HUES6 (cell line): ENCODE results near the gene PINK1.

ENCODE experiments used
- H3K27ac ChIP-seq: 2 replicates; pipeline ENCODE4 v1.7.0; 2013; ENCODE audit warnings: low read depth, mild to moderate bottlenecking, low read length, inconsistent platforms
- H3K27me3 ChIP-seq: 2 replicates; pipeline ENCODE4 v1.6.1; 2013; ENCODE audit warnings: low read length; ENCODE audit not compliant: control insufficient read depth, insufficient read depth
- H3K36me3 ChIP-seq: 2 replicates; pipeline ENCODE4 v1.6.1; 2013; ENCODE audit warnings: low read length; ENCODE audit not compliant: control insufficient read depth, insufficient read depth
- H3K4me1 ChIP-seq: 2 replicates; pipeline ENCODE4 v1.6.1; 2013; ENCODE audit warnings: low read length; ENCODE audit not compliant: control insufficient read depth, insufficient read depth
- H3K4me3 ChIP-seq: 2 replicates; pipeline ENCODE4 v1.5.1; 2013; ENCODE audit warnings: low read depth, low read length
- H3K9ac ChIP-seq: one replicate; pipeline ENCODE4 v1.6.1; 2013; ENCODE audit warnings: mild to moderate bottlenecking, low read length
- H3K9me3 ChIP-seq: 2 replicates; pipeline ENCODE4 v1.6.1; 2013; ENCODE audit warnings: low read depth, low read length; ENCODE audit not compliant: control insufficient read depth, insufficient read depth

PINK1 gene

DNA sequence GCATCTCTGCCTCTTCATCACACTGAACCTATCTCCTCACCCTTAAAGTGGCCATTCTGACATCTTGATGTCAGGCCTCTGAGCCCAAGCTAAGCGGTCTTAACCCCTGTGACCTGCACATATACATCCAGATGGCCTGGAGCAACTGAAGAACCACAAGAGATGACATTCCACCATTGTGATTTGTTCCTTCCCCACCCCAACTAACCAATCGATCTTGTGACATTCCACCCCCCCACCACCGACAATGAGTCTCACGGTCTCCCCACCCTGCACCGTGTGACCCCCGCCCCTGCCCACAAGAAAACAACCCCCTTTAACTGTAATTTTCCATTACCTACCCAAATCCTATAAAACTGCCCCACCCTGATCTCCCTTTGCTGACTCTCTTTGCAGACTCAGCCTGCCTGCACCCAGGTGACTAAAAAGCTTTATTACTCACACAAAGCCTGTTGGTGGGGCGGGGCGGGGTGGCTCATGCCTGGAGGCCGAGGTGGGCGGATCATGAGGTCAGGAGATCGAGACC lies 21.0 kb upstream of the PINK1 start:
- Histone ChIP-seq H3K27me3 (no peaks in the 10 kb centered on the region), H3K4me3 (no peak overlapping the region), H3K9me3 (no peaks in the 10 kb centered on the region), H3K4me1 (peaks cover 15% of the 10 kb centered on the region), H3K9ac (no peak overlapping the region), H3K27ac (no peak overlapping the region), H3K36me3 (no peaks in the 10 kb centered on the region)

DNA sequence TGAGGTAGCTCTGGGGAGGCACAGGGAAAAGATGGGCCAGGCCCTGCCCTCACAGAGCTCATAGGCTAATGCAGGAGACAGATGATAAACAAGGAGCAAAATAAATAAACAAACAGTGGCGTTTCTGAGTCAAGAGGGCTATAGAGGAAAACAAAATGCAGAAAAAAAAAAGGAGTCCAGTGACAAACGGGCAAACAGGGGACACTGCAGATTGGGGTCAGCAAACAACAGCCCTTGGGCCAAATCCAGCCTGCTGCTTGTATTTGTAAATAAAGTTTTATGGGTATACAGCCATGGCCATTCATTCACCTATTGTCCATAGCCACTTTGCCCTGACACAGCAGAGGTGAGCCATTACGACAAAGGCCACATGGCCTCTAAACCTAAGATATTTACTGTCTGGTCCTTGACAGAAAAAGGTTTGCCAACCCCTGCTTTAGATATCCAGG lies 19.1 kb upstream of the PINK1 start:
- Histone ChIP-seq H3K27me3 (no peaks in the 10 kb centered on the region), H3K4me3 (no peak overlapping the region), H3K9ac (peak overlapping the region; percentile 63), H3K36me3 (no peaks in the 10 kb centered on the region), H3K27ac (peak overlapping the region; percentile 44; the same call in 1 of the 2 replicates), H3K4me1 (peaks cover 15% of the 10 kb centered on the region), H3K9me3 (no peaks in the 10 kb centered on the region)

DNA sequence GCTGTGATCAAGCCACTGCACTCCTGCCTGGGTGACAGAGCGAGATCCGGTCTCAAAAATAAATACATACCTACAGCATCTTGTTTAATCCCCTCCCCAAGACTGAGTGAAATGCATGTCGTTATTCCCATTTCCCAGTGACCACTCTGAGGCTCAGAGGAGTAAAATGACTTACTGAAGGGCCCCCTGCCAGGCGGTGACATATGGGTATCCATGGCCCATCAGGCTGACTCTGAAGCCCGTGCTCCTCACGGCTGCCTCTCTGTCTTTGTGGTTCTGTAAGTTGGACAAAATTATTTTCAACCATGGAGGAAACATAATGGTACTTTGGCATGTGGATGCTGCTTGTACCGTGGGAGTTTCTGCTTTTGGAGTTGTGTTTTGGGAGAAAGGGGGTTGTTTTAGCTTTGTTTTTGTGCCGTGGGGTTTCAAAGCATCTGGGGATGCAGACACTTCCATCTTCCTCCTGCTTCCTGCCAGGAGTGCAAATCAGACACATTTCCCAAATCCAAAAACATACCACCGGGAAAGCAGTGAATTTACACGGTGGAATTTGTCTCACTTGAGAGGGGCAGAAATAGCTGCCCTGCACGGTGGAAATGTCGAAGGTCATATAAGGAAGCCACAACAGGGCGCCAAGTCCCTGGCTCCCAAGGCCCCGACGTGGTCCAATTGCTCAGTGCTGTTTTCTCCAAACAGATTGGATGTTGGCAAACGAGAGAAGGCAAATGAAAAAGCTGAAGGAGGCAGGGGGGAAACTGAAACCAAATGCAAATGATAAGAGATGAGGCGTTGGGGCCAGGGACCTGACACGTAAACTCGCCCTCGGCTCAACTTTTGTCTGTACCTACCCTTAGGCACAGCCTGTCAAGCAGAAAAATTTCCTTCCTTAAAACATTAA lies 17.1 kb upstream of the PINK1 start:
- no peak overlapping the region for H3K9ac ChIP-seq
- no peak overlapping the region for H3K4me3 ChIP-seq
- no peaks in the 10 kb centered on the region for H3K27me3 ChIP-seq
- peaks cover 13% of the 10 kb centered on the region for H3K4me1 ChIP-seq
- no peaks in the 10 kb centered on the region for H3K36me3 ChIP-seq
- H3K9me3 ChIP-seq = no peaks in the 10 kb centered on the region
- no peak overlapping the region for H3K27ac ChIP-seq

DNA sequence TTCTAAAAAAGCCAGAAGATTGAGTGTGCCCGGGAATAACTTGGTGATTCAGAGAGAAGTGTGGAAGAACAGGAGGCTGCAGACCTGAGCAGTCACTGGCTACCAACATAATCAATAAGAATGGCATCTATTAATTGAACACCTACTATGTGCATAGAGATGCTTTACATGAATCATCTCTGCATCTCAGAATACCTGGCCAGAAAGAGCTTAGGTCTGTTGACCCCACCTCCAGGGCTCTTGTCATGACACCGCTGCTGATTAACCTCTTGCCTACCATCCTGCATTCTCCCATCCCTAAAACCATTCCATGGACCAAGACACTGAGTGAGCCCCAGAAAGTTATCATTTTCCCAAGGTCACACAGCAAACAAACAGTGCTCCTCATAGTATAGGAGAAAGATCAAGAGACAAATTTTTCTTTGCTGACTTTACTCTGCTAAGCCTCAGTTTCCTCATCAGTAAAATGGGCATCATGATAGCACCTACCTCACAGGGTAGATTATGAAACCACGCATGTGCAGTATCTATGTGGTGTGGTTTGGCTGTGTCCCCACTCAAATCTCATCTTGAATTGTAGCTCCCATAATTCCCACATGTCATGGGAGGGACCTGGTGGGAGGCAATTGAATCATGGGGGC lies 16.3 kb upstream of the PINK1 start:
- Histone ChIP-seq H3K9ac (no peak overlapping the region), H3K27me3 (no peaks in the 10 kb centered on the region), H3K9me3 (no peaks in the 10 kb centered on the region), H3K36me3 (no peaks in the 10 kb centered on the region), H3K27ac (no peak overlapping the region), H3K4me1 (peaks cover 13% of the 10 kb centered on the region), H3K4me3 (no peak overlapping the region)

DNA sequence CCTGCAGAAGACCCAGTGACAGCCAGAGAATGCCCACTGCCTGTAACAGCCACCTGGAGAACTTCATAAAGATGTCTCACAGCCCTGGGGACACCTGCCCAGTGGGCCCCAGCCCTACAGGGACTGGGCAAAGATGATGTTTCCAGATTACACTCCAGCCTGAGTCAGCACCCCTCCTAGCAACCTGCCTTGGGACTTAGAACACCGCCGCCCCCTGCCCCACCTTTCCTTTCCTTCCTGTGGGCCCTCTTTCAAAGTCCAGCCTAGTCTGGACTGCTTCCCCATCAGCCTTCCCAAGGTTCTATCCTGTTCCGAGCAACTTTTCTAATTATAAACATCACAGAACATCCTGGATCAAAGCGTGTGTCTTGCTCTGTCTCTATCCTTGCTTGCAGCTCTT lies 14.7 kb upstream of the PINK1 start:
- Histone ChIP-seq H3K36me3 (no peaks in the 10 kb centered on the region), H3K27ac (no peak overlapping the region), H3K9me3 (no peaks in the 10 kb centered on the region), H3K4me3 (no peak overlapping the region), H3K27me3 (no peaks in the 10 kb centered on the region), H3K4me1 (peaks cover 11% of the 10 kb centered on the region), H3K9ac (no peak overlapping the region)

DNA sequence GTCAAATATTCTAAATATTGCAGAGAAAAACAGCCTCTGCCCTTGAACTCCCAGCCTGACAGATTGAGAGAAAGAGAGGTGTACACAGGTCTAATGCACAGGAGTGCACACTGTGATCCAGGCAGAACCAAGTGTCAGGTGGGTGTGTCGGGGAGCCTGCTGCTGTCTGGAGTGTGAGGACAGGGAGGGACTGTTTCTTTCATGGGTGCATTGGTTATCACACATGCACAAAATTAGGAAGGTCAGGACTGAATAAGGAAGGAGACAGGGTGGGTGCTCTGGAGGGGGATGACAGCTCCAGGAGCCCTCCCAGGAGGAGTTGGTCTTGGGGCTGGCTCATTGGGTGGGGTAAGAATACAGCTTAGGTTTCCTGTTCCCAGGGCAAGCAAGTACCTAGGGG lies 13.3 kb upstream of the PINK1 start:
- no peaks in the 10 kb centered on the region for H3K36me3 ChIP-seq
- no peaks in the 10 kb centered on the region for H3K9me3 ChIP-seq
- no peak overlapping the region for H3K9ac ChIP-seq
- H3K4me3 ChIP-seq = no peak overlapping the region
- H3K27me3 ChIP-seq = no peaks in the 10 kb centered on the region
- H3K4me1 ChIP-seq = peaks cover 6% of the 10 kb centered on the region
- no peak overlapping the region for H3K27ac ChIP-seq

DNA sequence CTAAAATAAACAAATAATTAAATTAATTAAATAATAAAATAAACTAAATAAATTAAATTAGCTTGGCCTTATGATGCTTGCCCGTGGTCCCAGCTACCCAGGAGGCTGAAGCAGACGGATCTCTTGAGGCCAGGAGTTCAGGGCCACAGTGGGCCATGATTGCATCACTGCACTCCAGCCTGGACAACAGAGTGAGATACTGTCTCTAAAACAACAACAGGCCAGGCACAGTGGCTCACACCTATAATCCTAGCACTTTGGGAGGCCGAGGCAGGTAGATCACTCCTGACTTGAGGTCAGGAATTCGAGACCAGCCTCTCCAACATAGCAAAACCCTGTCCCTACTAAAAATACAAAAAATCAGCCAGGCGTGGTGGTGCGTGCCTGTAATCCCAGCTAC lies 12.2 kb upstream of the PINK1 start:
- Histone ChIP-seq H3K9ac (no peak overlapping the region), H3K4me3 (no peak overlapping the region), H3K27me3 (no peaks in the 10 kb centered on the region), H3K9me3 (no peaks in the 10 kb centered on the region), H3K4me1 (peaks cover 11% of the 10 kb centered on the region), H3K36me3 (no peaks in the 10 kb centered on the region), H3K27ac (no peak overlapping the region)

DNA sequence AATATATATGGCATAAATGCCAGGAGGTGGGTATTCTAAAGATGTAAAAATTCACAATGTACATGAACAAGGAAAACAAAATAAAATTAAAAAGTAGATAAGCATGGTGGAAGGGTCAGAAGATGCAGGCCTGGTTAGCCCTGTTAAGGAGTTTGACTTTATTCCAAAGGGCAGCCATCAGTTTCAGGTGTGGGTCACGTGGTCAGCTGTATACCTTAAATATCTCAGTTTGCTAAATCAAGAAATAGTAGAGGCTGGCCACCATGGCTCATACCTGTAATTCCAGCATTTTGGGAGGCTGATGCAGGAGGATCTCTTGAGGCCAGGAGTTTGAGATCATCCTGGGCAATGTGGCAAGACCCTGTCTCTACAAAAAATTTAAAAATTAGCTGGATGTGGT lies 8.5 kb upstream of the PINK1 start:
- Histone ChIP-seq H3K9me3 (peaks cover 19% of the 10 kb centered on the region), H3K9ac (peak overlapping the region; percentile 78), H3K27ac (peak overlapping the region; percentile 87), H3K36me3 (no peaks in the 10 kb centered on the region; the same call in 1 of the 2 replicates), H3K4me1 (peaks cover 11% of the 10 kb centered on the region), H3K4me3 (0 out of 2 replicates have a peak overlapping the region, but pooled peaks have one; percentile 42), H3K27me3 (no peaks in the 10 kb centered on the region)

DNA sequence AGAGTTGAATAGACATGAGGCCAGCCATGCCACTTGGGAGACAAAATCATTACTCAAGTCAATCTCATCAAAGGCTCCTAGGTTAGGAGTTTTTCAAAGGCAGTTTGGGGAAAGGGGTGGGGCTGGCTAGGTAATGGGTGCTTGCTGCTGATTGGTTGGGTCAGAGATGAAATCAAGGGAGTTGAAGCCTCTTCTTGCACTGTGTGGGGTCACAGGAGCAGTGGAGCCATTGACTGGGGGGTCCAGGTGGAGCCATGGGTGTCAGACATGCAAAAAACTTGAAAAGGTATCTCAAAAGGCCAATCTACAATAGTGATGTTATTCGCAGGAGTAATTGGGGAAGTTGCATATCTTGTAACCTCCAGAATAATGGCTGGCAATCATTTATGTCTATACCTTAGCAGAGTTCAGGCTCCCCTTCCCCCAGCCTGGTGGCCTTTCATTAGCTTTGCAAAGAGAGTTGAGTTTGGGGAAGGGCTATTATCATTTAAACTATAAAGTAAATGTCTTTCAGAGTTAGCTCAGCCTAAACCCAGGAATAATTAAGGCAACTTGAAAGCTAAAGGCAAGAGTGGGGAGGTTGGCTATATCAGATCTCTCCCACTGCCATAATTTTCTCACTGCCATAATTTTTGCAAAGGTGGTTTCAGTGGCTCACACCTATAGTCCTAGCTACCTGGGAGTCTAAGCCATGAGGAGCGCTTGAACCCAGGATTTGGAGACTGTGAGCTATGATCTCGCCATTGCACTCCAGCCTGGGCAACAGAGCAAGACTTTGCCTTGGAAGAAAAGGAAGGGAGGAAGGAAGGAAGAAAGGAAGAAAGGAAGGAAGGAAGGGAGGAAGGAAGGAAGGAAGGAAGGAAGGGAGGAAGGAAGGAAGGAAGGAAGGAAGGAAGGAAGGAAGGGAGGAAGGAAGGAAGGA lies 7.8 kb upstream of the PINK1 start:
- Histone ChIP-seq H3K4me3 (peak overlapping the region; percentile 42), H3K27ac (peak overlapping the region; percentile 87), H3K4me1 (peaks cover 11% of the 10 kb centered on the region), H3K27me3 (no peaks in the 10 kb centered on the region), H3K36me3 (no peaks in the 10 kb centered on the region; the same call in 1 of the 2 replicates), H3K9me3 (peaks cover 23% of the 10 kb centered on the region), H3K9ac (peak overlapping the region; percentile 78)

DNA sequence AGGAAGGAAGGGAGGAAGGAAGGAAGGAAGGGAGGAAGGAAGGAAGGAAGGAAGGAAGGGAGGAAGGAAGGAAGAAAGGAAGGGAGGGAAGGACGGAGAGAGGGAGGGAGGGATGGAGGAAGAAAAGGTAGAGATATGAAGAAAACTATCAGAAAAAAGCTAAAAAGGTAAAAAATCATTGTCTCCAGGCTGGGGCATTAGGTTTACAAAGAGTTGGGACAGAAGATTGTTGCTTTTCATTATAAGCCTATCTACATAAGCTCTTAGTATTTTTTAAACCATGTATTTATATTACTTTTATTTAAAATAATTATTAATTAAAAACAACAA lies 7.2 kb upstream of the PINK1 start:
- Histone ChIP-seq H3K27ac (peak overlapping the region; percentile 87), H3K36me3 (no peaks in the 10 kb centered on the region; the same call in 1 of the 2 replicates), H3K4me1 (peaks cover 11% of the 10 kb centered on the region), H3K9ac (peak overlapping the region; percentile 78), H3K27me3 (no peaks in the 10 kb centered on the region), H3K9me3 (peaks cover 28% of the 10 kb centered on the region), H3K4me3 (peak overlapping the region; percentile 42; the same call in 1 of the 2 replicates)
